Liver (tissue), 9 donors: ENCODE measurements around the gene AQR. TPM values are rescaled to one million over a fixed set of nuclear protein-coding genes. Genes with fewer than 3 reads are reported as not detected.

Experiments used
- DNase-seq: peaks from one replicate; pipeline ENCODE4 v3.0.0-alpha.2; 2017; ENCODE audit warnings: low spot score
- H3K27ac ChIP-seq, 2 donors: one replicate each; pipeline ENCODE4 v1.7.0; 2013; ENCODE audit warnings: inconsistent platforms in 2 of 2, low read length in 2 of 2, control low read depth in 1 of 2, low read depth in 1 of 2, mild to moderate bottlenecking in 1 of 2
- H3K27me3 ChIP-seq, 4 donors: one replicate each; pipeline versions ENCODE4 v1.6.1 to v1.7.0; 2013; ENCODE audit warnings: low read length in 3 of 4, inconsistent platforms in 1 of 4, mild to moderate bottlenecking in 1 of 4, moderate library complexity in 1 of 4; ENCODE audit not compliant: control insufficient read depth in 4 of 4, insufficient read depth in 4 of 4
- H3K36me3 ChIP-seq, 4 donors: one replicate each; pipeline versions ENCODE4 v1.6.1 to v1.7.0; 2013; ENCODE audit warnings: low read length in 3 of 4, mild to moderate bottlenecking in 3 of 4, low read depth in 1 of 4, moderate library complexity in 1 of 4; ENCODE audit not compliant: control insufficient read depth in 4 of 4, insufficient read depth in 3 of 4
- H3K4me1 ChIP-seq, 4 donors: one replicate each; pipeline versions ENCODE4 v1.6.1 to v1.7.0; 2013; ENCODE audit warnings: low read length in 3 of 4, mild to moderate bottlenecking in 3 of 4, moderate library complexity in 1 of 4; ENCODE audit not compliant: control insufficient read depth in 4 of 4, insufficient read depth in 4 of 4
- H3K4me3 ChIP-seq, 3 donors: one replicate each; pipeline versions ENCODE4 v1.6.1 to v1.7.0; 2013; ENCODE audit warnings: low read length in 3 of 3, control low read depth in 1 of 3, low read depth in 1 of 3, mild to moderate bottlenecking in 1 of 3
- H3K9ac ChIP-seq, 2 donors: one replicate each; pipeline ENCODE4 v1.7.0; 2013; ENCODE audit warnings: low read length in 2 of 2, mild to moderate bottlenecking in 2 of 2, moderate library complexity in 2 of 2, control low read depth in 1 of 2, low read depth in 1 of 2
- H3K9me3 ChIP-seq, 4 donors: one replicate each; pipeline versions ENCODE4 v1.6.1 to v1.7.0; 2013; ENCODE audit warnings: low read length in 3 of 4; ENCODE audit not compliant: control insufficient read depth in 4 of 4
- EGR1 ChIP-seq, 2 donors: IDR thresholded peaks; 2 replicates each; pipeline ENCODE4 v1.6.1; 2016 to 2018; ENCODE audit warnings: antibody characterized with exemption in 2 of 2, low read depth in 2 of 2
- FOXA1 ChIP-seq: IDR thresholded peaks from 2 replicates; pipeline ENCODE4 v1.6.1; 2016; ENCODE audit warnings: antibody characterized with exemption
- GABPA ChIP-seq, 2 donors: IDR thresholded peaks in 1 of 2; conservative IDR thresholded peaks in 1 of 2; 2 replicates each; pipeline ENCODE4 v1.6.1; 2016; ENCODE audit warnings: antibody characterized with exemption in 2 of 2, mild to moderate bottlenecking in 1 of 2, moderate library complexity in 1 of 2
- HNF4A ChIP-seq, 2 donors: conservative IDR thresholded peaks; 2 replicates each; pipeline ENCODE4 v1.6.1; 2016; ENCODE audit warnings: antibody characterized with exemption in 2 of 2, mild to moderate bottlenecking in 2 of 2
- HNF4G ChIP-seq: IDR thresholded peaks from 2 replicates; pipeline ENCODE4 v1.6.1; 2016; ENCODE audit warnings: antibody characterized with exemption
- JUND ChIP-seq, 2 donors: IDR thresholded peaks; 2 replicates each; pipeline ENCODE4 v1.6.1; 2016; ENCODE audit warnings: antibody characterized with exemption in 2 of 2
- MAX ChIP-seq: IDR thresholded peaks from 2 replicates; pipeline ENCODE4 v1.6.1; 2016; ENCODE audit warnings: antibody characterized with exemption
- RAD21 ChIP-seq, 2 donors: IDR thresholded peaks; 2 replicates each; pipeline ENCODE4 v1.6.1; 2016; ENCODE audit warnings: antibody characterized with exemption in 2 of 2, mild to moderate bottlenecking in 2 of 2
- RXRA ChIP-seq, 2 donors: IDR thresholded peaks; 2 replicates each; pipeline ENCODE4 v1.6.1; 2017 to 2018; ENCODE audit warnings: antibody characterized with exemption in 2 of 2, mild to moderate bottlenecking in 1 of 2
- TAF1 ChIP-seq: conservative IDR thresholded peaks from 2 replicates; pipeline ENCODE4 v1.6.1; 2016; ENCODE audit warnings: antibody characterized with exemption, mild to moderate bottlenecking
- YY1 ChIP-seq: IDR thresholded peaks from 2 replicates; pipeline ENCODE4 v1.6.1; 2016; ENCODE audit warnings: antibody characterized with exemption, mild to moderate bottlenecking
- ZBTB33 ChIP-seq: IDR thresholded peaks from 2 replicates; pipeline ENCODE4 v1.6.1; 2016; ENCODE audit warnings: antibody characterized with exemption
- WGBS: extraction: QIAGEN DNeasy Blood & Tissue Kit; methylation state at CpG from one replicate; pipeline ENCODE4 v1.1.7; 2013; 5-methylcytosine and 5-hydroxymethylcytosine counted together
- polyA plus RNA-seq, 2 donors: library from polyadenylated mRNA; stranded (reverse) in 1 of 2; unstranded in 1 of 2; fragments of 200-250 nt in 1 of 2; fragments of >200 nt in 1 of 2; fragmentation: Nextera tagmentation in 1 of 2; extraction: Ambion mirVana in 1 of 2; gene quantifications; one replicate each; pipeline versions ENCODE4 v1.2.1 to v1.2.3, GENCODE V29; 2013 to 2015
- total RNA-seq, 2 donors: library from RNA; depleted of rRNA; stranded (reverse); fragments of >200 nt; gene quantifications; one replicate each; pipeline ENCODE4 v1.2.3, GENCODE V29; 2014
- donor health status: healthy.
- donor health status: healthy.
- donor health status: healthy.
- donor health status: healthy.
- donor health status: healthy.

AQR gene
- total and polyA plus RNA-seq, 4 donors: 3.4 to 14.3 (median 8.7) TPM

- TF ChIP-seq RAD21 (IDR thresholded peaks at IDR 0.05): no peak
- no peak for TF ChIP-seq FOXA1
- TF ChIP-seq HNF4A (conservative IDR thresholded peaks at IDR 0.05): no peak
- no peak for TF ChIP-seq ZBTB33
- no peak for TF ChIP-seq RXRA (IDR thresholded peaks at IDR 0.05)
- TF ChIP-seq JUND (IDR thresholded peaks at IDR 0.05): no peak
- TF ChIP-seq YY1: no peak
Measured at GRCh38 chr15:35013370-35013769, 43.8 kb upstream of the AQR start (continued).

- Histone ChIP-seq H3K4me3 (no peak overlapping the region), H3K9me3 (no peaks in the 10 kb centered on the region), H3K9ac (no peak overlapping the region), H3K36me3 (no peaks in the 10 kb centered on the region), H3K27ac (no peak overlapping the region), H3K27me3 (no peaks in the 10 kb centered on the region), H3K4me1 (no peaks in the 10 kb centered on the region)
- no peak for DNase-seq
- 93% methylated on average over 2 of the region's 2 CpGs for WGBS
- TF ChIP-seq HNF4G: no peak
- no peak for TF ChIP-seq MAX
- TF ChIP-seq YY1: no peak
- no peak for TF ChIP-seq JUND (IDR thresholded peaks at IDR 0.05)
Measured at GRCh38 chr15:35007397-35007796, 37.9 kb upstream of the AQR start.

GRCh38 chr15:35005933-35006332, 36.4 kb upstream of the AQR start:
- H3K36me3 ChIP-seq: no peaks in the 10 kb centered on the region
- no peak overlapping the region for H3K27ac ChIP-seq
- H3K4me3 ChIP-seq: no peak overlapping the region
- no peaks in the 10 kb centered on the region for H3K27me3 ChIP-seq
- no peak for DNase-seq
- 95% methylated on average over 6 of the region's 6 CpGs for WGBS
- no peak overlapping the region for H3K9ac ChIP-seq
- TF ChIP-seq EGR1 (IDR thresholded peaks at IDR 0.05; ENCODE audit: low read depth in 2 of 2) (no peak), GABPA (IDR thresholded peaks at IDR 0.05 in 1 of 2, conservative IDR thresholded peaks at IDR 0.05 in 1 of 2) (no peak), JUND (IDR thresholded peaks at IDR 0.05) (no peak)
- no peaks in the 10 kb centered on the region for H3K4me1 ChIP-seq
- H3K9me3 ChIP-seq: no peaks in the 10 kb centered on the region

GRCh38 chr15:35003928-35004327, 34.4 kb upstream of the AQR start:
- Histone ChIP-seq H3K9me3 (no peaks in the 10 kb centered on the region), H3K27ac (no peak overlapping the region), H3K4me3 (no peak overlapping the region), H3K36me3 (no peaks in the 10 kb centered on the region), H3K27me3 (no peaks in the 10 kb centered on the region), H3K9ac (no peak overlapping the region), H3K4me1 (no peaks in the 10 kb centered on the region)
- no peak for DNase-seq
- TF ChIP-seq FOXA1 (no peak), TAF1 (no peak), RXRA (IDR thresholded peaks at IDR 0.05) (no peak), EGR1 (IDR thresholded peaks at IDR 0.05; ENCODE audit: low read depth in 2 of 2) (no peak), HNF4A (conservative IDR thresholded peaks at IDR 0.05) (no peak)
- WGBS: 81% methylated on average over 3 of the region's 3 CpGs
